Brain microvascular endothelial cell (primary cell): ENCODE data around the gene ACSF3.

ENCODE experiments used
- DNase-seq: peaks from one replicate; pipeline ENCODE4 v3.0.0-alpha.2; 2020
- H3K27ac ChIP-seq: fragments of 250-450 bp; sonication (Bioruptor Pico); 2 replicates; pipeline ENCODE4 v1.5.1; 2020; ENCODE audit warnings: mild to moderate bottlenecking, moderate library complexity
- H3K27me3 ChIP-seq: fragments of 250-450 bp; sonication (Bioruptor Pico); replicated peaks from 2 replicates; pipeline ENCODE4 v1.5.1; 2020; ENCODE audit warnings: mild to moderate bottlenecking
- H3K36me3 ChIP-seq: fragments of 250-450 bp; sonication (Bioruptor Pico); replicated peaks from 2 replicates; pipeline ENCODE4 v1.5.1; 2020; ENCODE audit warnings: mild to moderate bottlenecking
- H3K4me3 ChIP-seq: 2 replicates; pipeline ENCODE4 v1.5.1; 2011; ENCODE audit warnings: low read depth, mild to moderate bottlenecking, control low read depth, low read length, moderate library complexity
- in situ Hi-C: cut with HindIII; loops from 2 replicates; pipeline ENCODE4 v1.10.0; 2017; ENCODE audit warnings: low sequenced_read_pairs, low pct_ligation_motif_present
- TF ChIP-seq, protein P1 (sequence below): IDR thresholded peaks from 2 replicates; pipeline ENCODE4 v1.5.1; 2011; ENCODE audit warnings: low read depth, mild to moderate bottlenecking, moderate library complexity, low read length, control low read depth, inconsistent platforms; ENCODE audit errors: missing control alignments

Gene ACSF3

DNA sequence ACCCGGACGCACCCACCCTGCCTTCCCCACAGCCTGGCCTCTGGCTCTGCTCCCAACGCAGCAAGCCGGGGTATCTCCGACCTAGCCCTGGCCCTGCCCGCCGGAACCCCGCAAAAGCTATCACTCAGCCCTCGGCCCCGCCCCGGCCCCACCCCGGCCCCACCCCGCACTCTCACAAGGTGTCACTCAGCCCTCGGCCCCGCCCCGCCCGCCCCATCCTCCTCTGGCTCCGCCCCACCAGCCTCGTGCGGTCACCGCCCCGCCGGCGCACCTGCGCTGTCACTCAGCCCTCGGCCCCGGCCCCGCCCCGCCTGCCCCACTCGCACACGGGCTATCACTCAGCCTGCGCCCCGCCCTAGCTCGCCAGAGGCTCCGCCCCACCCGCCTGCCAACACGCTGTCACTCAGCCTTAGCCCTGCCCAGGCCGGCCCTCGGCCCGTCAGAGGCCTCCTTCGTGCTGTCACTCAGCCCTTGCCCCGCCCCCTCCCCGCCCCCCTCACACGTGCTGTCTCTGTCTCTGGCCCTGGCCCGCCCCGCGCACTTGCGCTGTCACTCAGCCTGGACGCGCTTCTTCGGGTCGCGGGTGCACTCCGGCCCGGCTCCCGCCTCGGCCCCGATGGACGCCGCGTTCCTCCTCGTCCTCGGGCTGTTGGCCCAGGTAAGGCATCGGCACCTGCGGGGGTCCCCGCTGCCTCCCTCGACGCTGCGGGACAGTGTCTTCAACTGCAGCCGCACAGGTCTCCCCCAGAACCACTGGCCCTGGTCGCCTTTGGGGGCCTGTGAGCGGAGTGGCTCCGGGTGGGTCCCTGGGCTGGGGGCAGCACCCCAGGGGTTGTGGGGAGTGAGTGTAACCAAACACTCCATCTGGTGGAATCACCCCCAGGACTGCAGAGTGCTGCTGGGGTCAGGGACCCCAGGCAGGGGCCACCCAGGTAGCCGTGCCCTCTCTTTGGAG, 77.8 kb downstream of the ACSF3 start, which contains the start of gene CDH15:
Gene CDH15, plus strand, starts transcription at position 533 of the 955 bp plus-strand sequence. Its CDS starts 84 bp downstream, at position 617.
- in situ Hi-C loops, result loop anchor here (25.0 kb wide), 1 partner anchor 409 kb away; no protein-coding TSS in a partner anchor
- TF ChIP-seq, protein P1, sequence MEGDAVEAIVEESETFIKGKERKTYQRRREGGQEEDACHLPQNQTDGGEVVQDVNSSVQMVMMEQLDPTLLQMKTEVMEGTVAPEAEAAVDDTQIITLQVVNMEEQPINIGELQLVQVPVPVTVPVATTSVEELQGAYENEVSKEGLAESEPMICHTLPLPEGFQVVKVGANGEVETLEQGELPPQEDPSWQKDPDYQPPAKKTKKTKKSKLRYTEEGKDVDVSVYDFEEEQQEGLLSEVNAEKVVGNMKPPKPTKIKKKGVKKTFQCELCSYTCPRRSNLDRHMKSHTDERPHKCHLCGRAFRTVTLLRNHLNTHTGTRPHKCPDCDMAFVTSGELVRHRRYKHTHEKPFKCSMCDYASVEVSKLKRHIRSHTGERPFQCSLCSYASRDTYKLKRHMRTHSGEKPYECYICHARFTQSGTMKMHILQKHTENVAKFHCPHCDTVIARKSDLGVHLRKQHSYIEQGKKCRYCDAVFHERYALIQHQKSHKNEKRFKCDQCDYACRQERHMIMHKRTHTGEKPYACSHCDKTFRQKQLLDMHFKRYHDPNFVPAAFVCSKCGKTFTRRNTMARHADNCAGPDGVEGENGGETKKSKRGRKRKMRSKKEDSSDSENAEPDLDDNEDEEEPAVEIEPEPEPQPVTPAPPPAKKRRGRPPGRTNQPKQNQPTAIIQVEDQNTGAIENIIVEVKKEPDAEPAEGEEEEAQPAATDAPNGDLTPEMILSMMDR, result no peak
- H3K4me3 ChIP-seq, result no peak within 1 kb of the TSS
- H3K27me3 ChIP-seq, result peaks cover 11% of the 10 kb centered on the region
- no peak within 1 kb of the TSS for H3K27ac ChIP-seq
- no peaks in the 10 kb centered on the region for H3K36me3 ChIP-seq
- DNase-seq, result peak; percentile 82

DNA sequence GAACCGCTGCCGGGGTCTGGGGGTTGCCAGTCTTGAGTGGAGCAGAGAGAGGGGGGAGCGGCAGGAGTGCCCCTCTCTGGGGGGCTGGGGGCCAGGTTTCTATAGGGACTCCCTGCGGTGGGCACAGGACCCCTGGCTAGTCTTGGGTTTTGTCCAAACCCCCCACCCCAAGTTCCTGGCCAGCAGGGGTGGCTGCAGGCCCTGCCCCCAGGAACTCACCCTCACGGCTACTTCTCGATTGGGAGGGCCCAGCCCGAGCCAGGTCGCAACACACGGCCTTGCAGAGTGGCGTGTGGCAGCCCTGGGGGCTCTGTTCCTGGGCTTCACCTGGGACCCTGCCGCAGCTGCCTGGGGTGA, 78.5 kb downstream of the ACSF3 start:
- H3K36me3 ChIP-seq, result no peaks in the 10 kb centered on the region
- no peak overlapping the region for H3K27ac ChIP-seq
- in situ Hi-C loops, result loop anchor here (25.0 kb wide), 1 partner anchor 410 kb away; no protein-coding TSS in a partner anchor
- H3K27me3 ChIP-seq, result peaks cover 11% of the 10 kb centered on the region
- TF ChIP-seq, protein P1, result no peak
- no peak for DNase-seq
- no peak overlapping the region for H3K4me3 ChIP-seq

DNA sequence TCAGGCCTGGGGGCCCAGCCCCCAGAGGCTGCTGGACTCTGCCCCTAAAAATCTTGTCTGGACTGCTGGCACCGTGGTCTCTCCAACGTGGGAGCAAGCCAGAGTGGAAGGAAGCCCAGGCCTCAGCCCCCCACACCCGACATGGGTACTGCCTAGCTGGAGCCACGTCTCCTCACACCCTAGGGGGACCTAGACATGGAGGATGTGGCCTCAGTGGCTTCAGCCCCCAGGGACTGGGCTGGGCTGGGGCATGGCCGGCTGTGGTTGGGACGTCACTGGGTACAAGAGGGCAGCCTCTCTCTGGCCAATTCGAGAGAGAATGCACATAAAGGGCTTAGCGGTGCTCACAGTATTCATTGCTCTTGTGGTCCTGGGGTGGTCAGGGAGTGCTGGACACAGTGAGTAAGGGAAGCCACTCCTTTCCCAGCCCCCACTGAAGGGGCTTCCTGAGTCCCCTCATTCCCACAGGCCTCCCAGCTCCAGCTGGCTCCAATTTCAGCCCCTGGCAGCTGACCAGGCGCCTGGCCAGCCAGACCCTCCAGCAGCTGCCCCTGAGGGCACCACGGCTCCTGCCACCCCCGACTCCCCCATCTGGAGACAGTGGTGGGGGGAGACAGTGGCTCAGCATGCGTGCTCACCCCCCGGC, 79.0 kb downstream of the ACSF3 start:
- H3K27me3 ChIP-seq, result peaks cover 11% of the 10 kb centered on the region
- in situ Hi-C loops, result loop anchor here (25.0 kb wide), 1 partner anchor 410 kb away; no protein-coding TSS in a partner anchor
- H3K27ac ChIP-seq, result no peak overlapping the region
- DNase-seq, result no peak
- no peaks in the 10 kb centered on the region for H3K36me3 ChIP-seq
- TF ChIP-seq, protein P1, result no peak
- no peak overlapping the region for H3K4me3 ChIP-seq

DNA sequence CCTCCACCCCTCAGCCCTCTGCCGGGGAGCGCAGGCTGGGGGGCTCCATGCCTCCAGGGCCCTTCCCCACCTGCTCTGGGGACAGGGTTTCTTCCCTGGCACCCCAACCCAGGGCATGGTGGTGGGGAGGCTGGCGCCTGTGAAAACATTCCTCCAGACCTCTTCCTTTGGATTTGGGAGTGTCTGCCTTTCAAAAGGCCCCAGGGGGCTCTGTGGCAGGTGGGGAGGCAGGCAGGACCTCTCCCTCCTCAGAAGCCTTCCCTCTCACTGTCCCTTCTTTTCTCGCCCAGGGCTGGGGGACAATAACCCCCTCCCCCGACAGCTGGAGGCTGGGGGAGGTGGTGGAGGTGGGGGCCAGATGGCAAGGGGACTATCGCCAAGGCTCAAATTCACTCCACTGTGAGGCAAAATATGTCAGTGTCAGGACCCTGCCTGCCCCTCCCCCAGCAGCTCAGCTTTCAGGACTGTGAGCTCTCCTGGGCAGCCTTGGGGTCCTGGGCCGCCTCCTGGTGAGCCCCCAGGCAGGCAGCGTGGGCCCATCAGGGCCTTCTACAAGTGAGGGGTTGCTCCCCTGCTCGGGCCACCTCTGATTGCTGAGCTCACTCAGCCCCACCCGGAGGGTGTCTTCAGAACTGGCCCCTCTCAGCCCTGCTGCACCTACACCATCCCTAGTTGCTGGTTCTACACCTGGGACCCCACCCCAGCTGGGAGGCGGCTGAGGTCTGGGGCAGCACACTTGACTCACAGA, 79.7 kb downstream of the ACSF3 start:
- no peak overlapping the region for H3K4me3 ChIP-seq
- in situ Hi-C loops, result loop anchor here (25.0 kb wide), 1 partner anchor 411 kb away; no protein-coding TSS in a partner anchor
- TF ChIP-seq, protein P1, result no peak
- H3K27me3 ChIP-seq, result peaks cover 11% of the 10 kb centered on the region
- DNase-seq, result no peak
- no peak overlapping the region for H3K27ac ChIP-seq
- no peaks in the 10 kb centered on the region for H3K36me3 ChIP-seq

DNA sequence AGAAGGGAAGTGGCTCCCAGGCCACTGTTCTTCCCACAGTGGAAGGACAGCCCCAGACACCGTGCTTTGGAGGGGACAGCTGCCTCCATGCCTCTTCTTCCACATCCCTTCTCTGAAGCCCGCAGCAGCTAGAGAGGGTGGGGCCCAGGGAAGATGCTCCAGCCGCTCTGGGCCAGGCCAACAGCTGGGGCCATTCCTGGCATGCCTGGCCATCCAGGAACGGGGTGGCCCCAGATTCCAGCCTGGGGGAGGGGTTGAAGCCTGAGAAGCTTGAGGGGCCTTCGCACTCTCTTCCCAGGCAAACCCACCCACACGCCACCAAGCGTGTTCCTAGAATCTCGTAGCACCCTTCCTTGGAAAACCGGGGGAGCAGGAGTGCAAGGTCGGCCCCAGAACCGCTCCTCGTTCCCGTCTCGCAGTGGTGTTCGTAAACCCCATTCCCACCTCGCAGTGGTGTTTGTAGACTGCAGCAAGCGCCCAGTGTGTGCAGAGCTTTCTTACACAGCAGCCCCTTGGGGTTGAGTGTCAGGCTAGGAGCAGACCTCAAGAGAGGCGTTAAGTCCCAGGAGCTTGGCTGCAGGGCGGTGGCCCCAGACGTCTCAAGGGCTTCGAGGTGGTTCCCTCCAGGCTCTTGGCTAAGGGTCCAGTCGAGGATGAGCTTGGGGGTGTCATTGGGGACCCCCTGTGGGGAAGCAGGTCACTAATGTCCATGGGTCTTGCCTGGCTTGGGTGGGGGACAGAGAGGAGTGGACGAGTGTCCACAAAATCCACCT, 80.6 kb downstream of the ACSF3 start:
- Histone ChIP-seq H3K27ac (no peak overlapping the region), H3K36me3 (no peaks in the 10 kb centered on the region), H3K4me3 (no peak overlapping the region), H3K27me3 (peaks cover 11% of the 10 kb centered on the region)
- no peak for DNase-seq
- TF ChIP-seq, protein P1, result no peak
- in situ Hi-C loops, result loop anchor here (25.0 kb wide), 1 partner anchor 412 kb away; no protein-coding TSS in a partner anchor
